Heart left ventricle (tissue), 13 donors: ENCODE measurements around the gene GTF2F1.

Source experiments
- POLR2A ChIP-seq, 2 donors: fragments of 450-650 bp; IDR thresholded peaks; one replicate each; pipeline ENCODE4 v1.6.1; 2017; ENCODE audit warnings: antibody characterized with exemption in 2 of 2, mild to moderate bottlenecking in 2 of 2, moderate library complexity in 2 of 2
- TF ChIP-seq, protein P1 (sequence below), 12 donors: fragments of 200-600 bp; sonication (generic) in 4 of 12; IDR thresholded peaks; one replicate each; pipeline versions ENCODE4 v1.5.0 to v1.8.0; 2018 to 2022; ENCODE audit warnings: antibody characterized with exemption in 12 of 12, mild to moderate bottlenecking in 5 of 12
- donor health status: ischemic (EF 13 %, LVEDD 7.1; RV severe dilation, severe dysfunction).
- donor health status: DM: no; HTN: yes; CAD: no.
- donor health status: DM: no; HTN: no; CAD: no.
- donor health status: ischemic (EF 25% LVEDD 6.9; RV normal size, moderate dysfunction).
- donor health status: ischemic (EF 25% LVEDD 5.7; RV mildly dilated, moderate dysfunction).
- donor health status: ischemic (EF 35%, LVEDD 5.7; RV mildly dilated, moderate dysfunction).
- donor health status: nonischemic (EF 11% LVEDD 7.7; RV severe dilation, severe dysfunction).
- donor health status: DM: yes; HTN: yes; CAD: no.
- donor health status: PGD.
- donor health status: ischemic (EF 29% LVEDD 5.4; RV normal size, mild dysfunction).
- donor health status: nonischemic (EF 23%, LVEDD 6.1; RV moderate dilation, normal function).

DNA sequence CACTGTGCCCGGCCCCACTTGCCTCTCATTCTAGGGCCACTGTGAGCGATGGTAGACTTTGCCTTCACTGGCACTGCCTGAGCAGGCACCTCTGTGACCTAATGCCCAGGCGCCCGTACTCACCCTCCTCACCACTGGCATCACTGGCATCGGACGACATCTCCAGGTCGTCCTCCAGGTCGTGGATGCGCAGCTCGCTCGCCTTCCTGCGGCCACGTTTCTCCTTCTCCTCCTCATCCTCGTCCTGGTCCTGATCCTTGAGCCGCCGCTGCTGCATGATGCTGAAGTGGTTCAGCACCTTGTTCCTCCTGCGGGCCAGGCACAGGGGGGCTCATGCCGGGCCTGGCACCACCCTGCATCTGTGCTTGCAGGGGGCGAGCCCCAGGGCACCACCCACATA lies 9.8 kb downstream of the GTF2F1 start:
- TF ChIP-seq, protein P1, sequence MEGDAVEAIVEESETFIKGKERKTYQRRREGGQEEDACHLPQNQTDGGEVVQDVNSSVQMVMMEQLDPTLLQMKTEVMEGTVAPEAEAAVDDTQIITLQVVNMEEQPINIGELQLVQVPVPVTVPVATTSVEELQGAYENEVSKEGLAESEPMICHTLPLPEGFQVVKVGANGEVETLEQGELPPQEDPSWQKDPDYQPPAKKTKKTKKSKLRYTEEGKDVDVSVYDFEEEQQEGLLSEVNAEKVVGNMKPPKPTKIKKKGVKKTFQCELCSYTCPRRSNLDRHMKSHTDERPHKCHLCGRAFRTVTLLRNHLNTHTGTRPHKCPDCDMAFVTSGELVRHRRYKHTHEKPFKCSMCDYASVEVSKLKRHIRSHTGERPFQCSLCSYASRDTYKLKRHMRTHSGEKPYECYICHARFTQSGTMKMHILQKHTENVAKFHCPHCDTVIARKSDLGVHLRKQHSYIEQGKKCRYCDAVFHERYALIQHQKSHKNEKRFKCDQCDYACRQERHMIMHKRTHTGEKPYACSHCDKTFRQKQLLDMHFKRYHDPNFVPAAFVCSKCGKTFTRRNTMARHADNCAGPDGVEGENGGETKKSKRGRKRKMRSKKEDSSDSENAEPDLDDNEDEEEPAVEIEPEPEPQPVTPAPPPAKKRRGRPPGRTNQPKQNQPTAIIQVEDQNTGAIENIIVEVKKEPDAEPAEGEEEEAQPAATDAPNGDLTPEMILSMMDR (IDR thresholded peaks at IDR 0.05) = no peak
- TF ChIP-seq POLR2A (IDR thresholded peaks at IDR 0.05) = no peak
